Measurements from ENCODE around the gene A2ML1.
A peak's percentile ranks its signal among the peaks of the same experiment; 100 is the strongest.
"Not testable (repeated sequence)": the region's sequence is repeated elsewhere in the genome, so short reads cannot be mapped to it uniquely, and the experiment has no call there.

Gene A2ML1

DNA sequence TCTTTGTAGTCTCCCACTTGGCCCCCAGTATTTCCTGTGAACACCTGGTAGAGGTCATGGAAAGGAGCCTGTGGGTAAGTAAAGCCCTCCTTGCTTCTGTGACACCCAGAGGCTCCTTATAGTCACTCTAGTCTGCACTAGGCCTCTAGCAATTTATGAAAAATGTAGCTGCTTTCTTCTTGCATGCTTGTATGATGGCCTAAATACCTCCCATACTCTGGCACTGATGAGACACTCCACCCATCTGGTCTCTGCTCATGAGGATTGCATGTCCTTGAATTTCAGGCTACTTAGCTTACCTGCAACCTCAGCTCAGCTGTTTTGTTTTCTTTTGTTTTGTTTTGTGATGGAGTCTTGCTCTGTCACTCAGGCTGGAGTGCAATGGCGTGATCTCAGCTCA is 4.6 kb upstream of the A2ML1 start:
- no peak for DNase-seq (ENCODE audit: low spot score)

DNA sequence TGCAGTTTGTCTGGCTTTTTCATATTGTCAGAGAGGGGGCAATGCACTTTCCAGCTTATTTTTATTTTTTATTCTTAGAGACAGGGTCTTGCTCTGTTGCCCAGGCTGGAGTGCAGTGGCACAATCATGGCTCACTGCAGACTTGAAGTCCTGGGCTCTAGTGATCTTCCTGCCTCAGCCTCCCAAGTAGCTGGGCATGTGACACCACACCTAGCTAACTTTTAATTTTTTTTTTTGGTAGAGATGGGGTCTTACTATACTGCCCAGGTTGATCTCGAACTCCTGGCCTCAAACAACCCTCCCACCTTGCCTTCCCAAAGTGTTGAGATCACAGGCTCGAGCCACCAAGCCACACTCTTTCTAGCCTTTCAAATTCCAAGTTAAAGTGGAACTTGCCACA is 3.9 kb upstream of the A2ML1 start:
- no peak for DNase-seq (ENCODE audit: low spot score)

DNA sequence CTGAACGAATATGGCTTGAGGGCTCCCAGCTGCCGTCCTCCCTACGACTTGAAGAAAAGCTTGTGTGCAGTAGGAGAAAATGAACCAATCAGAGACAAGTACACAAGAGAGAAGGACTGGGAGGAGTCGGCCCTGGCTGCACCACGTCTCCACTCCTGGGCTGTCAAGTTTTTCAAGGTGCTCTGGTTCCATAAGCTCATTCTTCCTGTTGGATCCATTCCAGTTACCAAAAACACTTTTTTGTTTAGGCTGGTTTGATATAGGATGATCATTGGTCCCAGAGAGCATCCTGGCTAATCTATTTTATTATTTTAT is 2.8 kb upstream of the A2ML1 start:
- no peak for DNase-seq (ENCODE audit: low spot score)

DNA sequence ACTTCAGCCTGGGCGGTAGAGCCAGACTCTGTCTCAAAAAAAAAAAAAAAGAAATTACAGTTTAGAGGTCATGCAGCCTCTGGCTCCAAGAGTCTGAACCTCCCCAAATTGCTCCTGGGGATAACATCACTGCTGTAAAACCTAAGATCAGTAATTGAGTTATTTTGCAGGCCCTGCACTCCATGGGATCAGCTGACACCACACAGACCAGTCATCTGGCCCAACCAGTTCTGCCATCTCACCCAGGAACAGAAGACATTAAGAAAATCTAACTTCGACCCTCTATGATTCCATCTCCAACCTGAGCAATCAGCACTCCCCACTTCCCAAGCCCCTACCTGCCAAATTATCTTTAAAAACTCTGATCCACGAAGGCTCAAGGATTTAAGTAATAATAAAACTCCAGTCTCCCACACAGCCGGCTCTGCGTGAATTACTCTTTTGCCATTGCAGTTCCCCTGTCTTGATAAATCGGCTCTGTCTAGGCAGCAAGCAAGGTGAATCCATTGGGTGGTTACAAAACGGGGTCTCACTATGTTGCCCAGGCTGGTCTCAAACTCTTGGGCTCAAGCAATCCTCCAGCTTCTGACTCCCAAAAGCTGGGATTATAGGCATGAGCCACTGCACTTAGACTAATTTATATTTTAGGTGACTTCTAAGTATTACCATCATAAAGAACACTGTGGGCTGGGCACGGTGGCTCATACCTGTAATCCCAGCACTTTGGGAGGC is 1.6 kb upstream of the A2ML1 start:
- DNase-seq (ENCODE audit: low spot score), result not testable (repeated sequence)

DNA sequence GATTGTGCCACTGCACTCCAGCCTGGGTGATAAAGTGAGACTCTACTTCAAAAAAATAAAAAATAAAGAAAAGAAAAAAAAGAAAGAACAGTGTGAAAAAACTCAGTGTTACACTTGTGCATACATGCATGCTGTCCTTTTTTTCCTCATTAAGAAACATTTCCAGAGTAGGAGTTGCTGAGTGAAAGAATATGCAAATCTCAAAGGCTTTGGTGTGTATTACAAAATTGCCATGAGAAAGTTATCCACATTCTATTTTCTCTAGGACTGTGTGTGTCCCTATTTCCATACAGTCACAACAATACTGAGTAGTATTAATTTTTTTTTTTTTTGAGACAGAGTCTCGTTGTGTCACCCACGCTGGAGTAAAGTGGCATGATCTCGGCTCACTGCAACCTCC is 830 bp upstream of the A2ML1 start:
- DNase-seq (ENCODE audit: low spot score), result no peak

DNA sequence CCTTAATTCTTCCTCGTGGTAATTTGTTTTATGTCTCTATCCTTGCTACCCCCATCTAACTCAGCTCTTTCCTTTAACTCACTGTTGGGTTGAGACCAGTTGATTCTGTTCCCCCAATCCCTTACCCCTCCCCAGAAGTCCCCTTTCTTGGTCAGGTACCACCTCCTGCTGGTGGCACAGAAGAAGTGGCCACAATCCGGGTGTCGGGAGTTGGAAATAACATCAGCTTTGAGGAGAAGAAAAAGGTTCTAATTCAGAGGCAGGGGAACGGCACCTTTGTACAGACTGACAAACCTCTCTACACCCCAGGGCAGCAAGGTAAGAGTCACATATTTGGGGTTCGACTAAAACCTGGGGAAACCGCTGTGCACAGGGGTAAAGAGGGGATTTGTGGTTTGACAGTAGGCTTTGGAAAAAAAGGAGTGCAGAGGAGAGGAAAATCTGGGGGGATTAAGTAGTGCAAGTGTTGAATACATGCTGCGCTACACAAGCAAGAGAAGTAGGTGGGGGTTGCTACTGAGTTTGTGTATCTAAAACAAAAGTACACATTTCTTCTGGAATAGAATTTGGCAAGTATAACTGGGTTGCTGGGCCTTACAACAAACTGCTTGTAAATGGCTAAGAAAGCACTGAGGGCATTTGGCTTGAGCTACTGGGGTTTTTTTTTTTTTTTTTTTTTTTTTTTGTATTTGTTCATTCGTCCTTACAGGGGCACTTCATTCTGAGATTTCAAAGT is 1.3 kb downstream of the A2ML1 start:
- peak; percentile 58 for DNase-seq (ENCODE audit: low spot score)

DNA sequence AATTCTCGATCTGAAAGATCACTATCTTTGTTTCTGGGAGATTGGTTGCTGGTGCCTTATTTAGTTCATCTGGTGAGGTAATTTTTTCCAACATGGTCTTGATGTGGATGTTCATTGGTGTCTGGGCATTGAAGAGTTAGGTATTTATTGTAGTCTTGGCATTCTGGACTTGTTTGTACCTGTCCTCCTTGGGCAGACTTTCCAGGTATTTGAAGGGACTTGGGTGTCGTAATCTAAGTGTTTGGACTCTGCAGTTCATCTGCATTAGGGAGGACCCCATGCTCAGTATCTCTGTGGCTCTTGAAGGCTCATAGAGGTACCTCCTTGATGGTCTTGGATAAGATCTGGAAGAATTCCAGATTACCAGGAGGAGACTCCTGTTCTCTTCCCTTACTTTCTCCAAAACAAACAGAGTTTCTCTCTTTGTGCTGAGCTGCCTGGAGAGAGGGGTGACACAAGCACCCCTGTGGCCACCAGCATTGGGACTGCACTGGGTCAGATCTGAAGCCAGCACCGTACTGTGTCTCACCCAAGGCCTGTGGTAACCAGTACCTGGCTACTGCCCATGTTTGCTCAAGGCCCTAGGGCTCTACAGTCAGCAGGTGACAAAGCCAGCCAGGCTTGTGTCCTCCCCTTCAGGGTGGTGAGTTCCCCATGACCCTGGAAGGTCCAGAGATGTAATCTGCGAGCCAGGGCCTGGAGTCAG is 5.3 kb downstream of the A2ML1 start:
- no peak for DNase-seq (ENCODE audit: low spot score)

DNA sequence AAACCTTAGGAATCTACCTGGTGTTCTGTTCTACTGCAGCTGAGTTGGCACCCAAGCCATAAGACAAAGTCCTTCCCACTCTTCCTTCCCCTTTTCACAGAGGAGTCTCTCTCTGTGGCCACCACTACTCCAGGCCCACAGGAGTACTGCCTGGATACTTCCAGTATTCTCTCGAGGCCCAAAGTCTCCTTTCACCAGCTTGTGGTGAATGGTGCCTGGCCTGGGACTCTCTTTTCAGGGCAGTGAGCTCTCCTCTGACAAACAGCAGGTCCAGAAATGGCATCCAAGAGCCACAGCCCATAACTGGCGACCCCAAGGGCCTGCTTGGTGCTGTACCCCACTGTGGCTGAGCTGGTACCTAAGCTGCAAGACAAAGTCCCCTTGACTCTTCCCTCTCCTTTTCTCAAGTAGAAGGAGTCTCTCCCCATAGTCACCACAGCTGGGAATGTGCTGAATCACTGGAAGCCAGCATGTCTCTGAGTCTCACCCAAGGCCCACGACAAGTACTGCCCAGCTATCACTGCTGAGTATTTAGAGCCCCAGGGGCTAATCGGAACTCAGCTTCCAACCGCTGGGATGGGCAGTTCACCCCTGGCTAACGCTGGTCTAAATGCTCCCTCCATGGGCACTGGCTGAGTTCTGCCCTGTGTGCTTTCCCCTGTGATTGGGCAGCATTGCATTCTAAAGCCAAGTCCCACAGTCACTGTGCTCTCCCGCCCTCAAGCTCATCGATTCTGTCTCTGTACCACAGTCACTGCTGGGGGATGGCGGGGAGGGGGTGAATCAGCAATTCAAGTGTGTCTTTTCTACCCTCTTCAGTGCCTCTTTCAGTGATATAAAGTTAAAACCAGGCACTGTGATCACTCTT is 6.1 kb downstream of the A2ML1 start:
- no peak for DNase-seq (ENCODE audit: low spot score)

DNA sequence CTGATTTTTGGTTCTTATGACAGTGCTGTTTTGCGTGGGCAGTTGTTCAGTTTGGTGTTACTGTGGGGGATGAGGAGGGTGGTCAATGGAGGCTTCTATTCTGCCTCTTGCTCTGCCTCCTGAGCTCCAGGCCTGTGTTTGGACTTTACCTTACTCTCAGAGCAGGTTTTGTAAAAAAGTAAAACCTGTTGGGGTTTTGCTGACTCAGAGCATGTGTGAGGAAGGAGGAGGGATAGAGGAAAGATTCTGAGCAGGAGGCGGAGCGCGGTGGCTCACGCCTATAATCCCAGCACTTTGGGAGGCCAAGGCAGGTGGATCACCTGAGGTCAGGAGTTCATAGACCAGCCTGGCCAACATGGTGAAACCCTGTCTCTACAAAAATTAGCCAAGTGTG is 6.7 kb downstream of the A2ML1 start:
- DNase-seq (ENCODE audit: low spot score), result no peak

DNA sequence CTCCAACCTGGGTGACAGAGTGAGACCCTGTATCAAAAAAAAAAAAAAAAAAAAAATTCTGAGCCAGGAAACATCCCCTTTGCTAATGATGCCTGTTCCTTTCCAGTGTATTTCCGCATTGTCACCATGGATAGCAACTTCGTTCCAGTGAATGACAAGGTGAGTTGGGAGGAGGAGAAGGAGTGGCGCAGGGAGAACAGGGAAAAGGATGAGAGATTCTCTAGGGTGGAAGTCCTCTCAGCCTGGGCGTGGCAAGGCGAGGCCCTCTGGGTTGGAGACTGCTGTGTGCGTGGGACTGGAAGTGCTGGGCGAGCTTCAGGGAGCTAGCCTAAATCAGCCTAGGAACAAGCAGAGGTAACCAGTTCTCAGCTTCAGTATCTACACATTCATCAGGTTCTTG is 7.2 kb downstream of the A2ML1 start:
- no peak for DNase-seq (ENCODE audit: low spot score)

DNA sequence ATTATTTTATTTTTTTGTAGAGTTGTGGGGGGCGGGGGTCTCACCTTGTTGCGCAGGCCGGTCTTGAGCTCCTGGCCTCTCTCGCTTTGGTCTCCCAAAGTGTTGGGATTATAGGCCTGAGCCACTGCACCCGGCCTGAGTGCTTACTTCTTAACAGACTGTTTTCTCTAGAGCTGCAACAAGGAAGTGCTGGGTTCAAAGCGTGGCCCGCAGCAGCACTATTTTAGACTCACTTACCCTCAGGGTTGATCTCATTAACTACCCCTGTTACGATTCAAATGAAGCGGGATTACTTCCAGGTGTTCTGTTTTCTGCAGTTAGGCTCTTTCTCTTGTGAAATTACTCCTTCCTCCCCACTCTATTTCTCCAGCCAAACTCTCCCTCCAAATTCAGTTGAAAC is 8.7 kb downstream of the A2ML1 start:
- no peak for DNase-seq (ENCODE audit: low spot score)

DNA sequence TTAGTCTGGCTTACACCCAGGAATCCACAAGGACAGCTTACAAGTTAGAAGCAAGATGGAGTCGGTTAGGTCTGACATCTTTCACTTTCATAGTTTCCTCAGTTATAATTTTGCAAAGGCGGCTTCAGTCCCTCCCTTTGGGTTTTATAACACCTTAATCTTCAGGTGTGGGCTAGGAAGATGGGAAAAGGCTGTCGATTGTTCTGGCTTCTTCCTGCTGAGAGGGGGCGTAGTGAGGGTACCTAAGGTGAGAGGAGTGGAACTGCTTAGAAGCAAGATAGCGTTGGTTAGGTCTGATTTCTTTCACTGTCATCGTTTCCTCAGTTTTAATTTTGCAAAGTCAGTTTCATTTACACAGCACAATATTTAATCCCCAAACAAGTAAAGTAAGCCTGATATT is 10.1 kb downstream of the A2ML1 start:
- no peak for DNase-seq (ENCODE audit: low spot score)

DNA sequence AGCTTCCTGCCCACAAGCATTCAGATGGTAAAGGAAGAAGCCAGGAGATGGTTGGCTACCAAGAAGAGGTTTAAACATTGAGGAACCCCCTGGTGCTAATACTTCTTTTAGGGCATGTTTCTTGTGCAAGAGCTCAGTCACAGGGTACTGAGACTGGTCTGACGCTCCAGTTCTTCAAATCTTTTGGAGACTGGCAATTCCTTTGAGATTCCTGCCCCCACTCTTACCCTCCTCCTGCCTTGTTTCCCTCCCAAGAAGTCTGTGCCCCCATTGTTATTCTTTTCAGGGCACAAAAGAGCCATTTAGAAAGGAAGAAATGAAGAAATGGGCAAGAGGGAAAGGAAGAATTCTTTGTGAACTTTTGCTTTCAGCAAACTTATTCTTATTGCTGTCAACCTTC is 11.8 kb downstream of the A2ML1 start:
- DNase-seq (ENCODE audit: low spot score), result peak; percentile 15

DNA sequence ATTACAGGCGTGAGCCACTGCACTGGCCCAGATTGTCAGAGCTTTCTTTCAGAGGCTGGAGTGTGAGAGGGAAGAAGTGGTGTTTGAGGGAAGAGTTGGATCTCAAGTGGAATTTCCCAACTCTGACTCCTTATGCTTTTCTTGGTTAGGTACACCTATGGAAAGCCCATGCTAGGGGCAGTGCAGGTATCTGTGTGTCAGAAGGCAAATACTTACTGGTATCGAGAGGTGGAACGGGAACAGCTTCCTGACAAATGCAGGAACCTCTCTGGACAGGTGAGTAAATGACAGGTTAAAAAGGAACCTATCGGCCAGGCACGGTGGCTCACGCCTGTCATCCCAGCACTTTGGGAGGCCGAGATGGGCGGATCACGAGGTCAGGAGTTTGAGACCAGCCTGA is 14.9 kb downstream of the A2ML1 start:
- DNase-seq (ENCODE audit: low spot score), result no peak

DNA sequence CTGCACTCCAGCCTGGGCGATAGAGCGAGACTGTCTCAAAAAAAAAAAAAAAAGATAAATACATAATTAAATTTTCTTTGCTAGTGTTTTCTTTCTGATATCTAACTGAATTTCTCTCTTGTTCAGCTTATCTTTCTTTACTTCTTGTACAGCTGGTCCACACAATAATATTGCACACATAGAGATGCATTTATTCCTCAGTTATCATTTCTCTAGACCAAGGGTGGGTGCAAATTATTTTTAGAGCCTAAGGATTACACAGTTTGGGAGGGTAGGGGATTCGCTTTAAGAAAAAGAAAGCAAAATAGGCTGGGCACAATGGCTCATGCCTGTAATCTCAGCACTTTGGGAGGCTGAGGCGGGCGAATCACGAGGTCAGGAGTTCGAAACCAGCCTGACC is 17.9 kb downstream of the A2ML1 start:
- DNase-seq (ENCODE audit: low spot score), result no peak

DNA sequence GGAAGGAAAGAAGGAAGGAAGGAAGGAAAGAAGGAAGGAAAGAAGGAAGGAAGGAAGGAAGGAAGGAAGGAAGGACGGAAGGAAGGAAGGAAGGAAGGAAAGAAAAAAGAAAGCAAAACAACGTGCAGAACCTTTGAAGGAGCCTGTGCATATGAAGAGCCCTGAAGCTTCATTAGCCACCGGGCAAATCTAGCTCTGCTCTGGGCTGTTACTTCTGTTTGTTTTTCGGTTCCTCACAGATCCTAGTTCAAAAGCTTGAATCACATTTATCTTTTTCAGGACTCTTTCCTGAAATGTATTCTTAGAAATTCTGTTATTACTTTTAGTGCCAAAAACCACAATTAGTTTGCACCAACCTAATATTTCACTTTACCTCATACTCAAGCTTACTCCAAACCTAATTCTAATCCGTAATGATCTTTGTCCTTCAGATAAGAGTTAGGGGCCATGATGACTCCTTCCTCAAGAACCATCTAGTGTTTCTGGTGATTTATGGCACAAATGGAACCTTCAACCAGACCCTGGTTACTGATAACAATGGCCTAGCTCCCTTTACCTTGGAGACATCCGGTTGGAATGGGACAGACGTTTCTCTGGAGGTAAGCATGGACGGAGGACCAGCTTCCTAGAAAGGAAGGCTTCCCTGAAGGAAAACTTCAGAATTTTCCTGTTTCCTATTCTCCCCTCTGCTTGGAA is 18.7 kb downstream of the A2ML1 start:
- DNase-seq (ENCODE audit: low spot score), result no peak

DNA sequence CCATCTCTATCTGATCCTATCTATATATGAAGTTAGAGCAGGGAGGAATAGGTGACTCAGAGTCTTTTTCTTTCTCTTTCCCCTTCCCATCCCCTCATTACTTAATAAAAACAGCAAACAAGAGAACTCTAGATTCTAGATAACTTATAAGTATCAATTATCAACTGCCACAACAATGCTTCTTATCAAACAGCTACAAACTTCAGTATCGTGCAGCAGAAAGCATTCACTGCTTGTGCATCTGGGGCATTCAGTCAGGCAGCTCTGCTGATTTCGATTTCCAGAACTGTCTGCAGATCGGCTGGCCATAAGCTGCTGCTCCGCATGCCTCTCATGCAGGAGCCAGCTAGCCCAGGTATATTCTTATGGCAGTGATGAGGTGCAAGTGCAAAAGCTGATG is 19.4 kb downstream of the A2ML1 start:
- DNase-seq (ENCODE audit: low spot score), result no peak

DNA sequence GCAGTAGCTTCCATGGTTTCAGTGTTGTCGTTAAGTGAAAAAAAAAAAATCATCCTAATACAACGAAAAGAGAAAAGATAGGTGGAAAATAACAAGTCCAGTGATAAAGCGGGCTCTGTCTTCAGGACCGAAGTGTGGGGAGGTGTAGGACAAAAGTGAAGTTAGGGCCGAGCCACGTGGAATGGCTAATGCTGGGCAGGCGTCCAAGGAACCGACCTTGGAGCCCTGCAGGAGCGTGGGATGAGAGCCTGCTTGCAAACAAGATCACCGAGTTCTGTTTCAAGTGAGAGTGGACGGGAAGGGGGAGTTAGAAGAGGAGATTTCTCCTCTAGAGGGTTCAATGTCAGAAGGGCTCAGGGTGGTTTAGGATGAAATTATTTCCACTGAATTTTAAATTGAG is 22.2 kb downstream of the A2ML1 start:
- DNase-seq (ENCODE audit: low spot score), result peak; percentile 41

DNA sequence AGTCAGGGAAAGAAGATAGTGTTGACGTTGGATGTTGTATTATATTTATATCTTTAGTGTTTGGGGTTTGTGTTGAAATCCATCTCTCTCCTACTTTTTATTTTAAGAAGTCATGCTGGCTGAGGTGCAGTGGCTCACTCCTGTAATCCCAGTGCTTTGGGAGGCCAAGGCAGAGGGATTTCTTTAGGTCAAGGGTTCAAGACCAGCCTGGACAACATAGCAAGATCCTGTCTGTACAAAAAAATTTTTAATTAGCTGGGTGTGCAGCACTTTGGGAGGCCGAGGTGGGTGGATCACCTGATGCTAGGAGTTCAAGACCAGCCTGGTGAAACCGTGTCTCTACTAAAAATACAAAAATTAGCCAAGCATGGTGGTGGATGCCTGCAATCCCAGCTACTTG is 23.9 kb downstream of the A2ML1 start:
- DNase-seq (ENCODE audit: low spot score), result no peak

DNA sequence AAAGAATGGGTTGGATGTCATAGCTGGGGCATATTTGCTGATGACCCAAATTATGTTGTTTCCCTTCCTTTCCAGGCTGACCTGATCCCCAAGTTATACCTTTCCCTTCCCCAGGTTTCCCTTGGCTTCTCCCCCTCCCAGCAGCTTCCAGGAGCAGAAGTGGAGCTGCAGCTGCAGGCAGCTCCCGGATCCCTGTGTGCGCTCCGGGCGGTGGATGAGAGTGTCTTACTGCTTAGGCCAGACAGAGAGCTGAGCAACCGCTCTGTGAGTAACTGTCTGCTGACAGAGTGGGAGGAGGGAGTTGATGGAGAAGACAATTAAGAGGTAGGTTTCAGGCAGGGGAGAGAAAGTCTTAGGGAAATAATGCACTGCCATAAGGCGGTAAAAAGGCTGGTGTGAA is 25.0 kb downstream of the A2ML1 start:
- DNase-seq (ENCODE audit: low spot score), result no peak

DNA sequence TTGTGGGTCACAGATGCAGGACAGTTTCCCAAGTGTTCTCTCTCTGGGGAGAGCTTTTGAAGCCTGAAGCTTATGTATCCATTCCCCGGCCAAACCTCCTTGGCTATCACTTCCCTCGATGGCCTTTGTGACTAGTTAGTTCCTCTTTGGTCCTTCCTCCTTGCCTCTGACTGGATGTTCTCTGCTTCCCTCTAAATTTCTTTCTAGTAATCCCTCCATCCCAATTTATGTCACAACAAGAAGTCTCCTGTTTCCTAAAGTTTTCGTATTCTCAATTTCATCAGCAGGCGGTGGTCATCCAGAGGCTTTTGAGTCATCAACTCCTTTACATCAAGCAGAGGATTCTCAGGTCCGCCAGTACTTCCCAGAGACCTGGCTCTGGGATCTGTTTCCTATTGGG is 27.5 kb downstream of the A2ML1 start:
- no peak for DNase-seq (ENCODE audit: low spot score)

DNA sequence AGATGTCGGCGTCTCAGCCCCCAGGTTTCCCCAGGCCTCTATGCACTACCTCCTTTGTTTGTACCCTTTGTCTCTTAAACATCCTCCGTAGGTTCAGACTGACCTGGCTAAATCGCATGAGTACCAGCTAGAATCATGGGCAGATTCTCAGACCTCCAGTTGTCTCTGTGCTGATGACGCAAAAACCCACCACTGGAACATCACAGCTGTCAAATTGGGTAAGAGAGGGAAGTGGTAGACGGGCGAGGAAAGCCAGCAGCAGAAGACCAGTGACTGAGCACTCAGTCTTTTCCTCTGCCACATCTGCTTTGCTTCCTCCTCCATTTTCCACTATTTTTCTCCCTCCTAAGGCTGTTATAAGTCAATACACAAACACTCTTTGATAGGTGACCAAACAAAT is 29.7 kb downstream of the A2ML1 start:
- DNase-seq (ENCODE audit: low spot score), result no peak
